DLD1 (cell line): ENCODE measurements around the gene TXLNB.

Source experiments
- in situ Hi-C: cut with HindIII; loops from 2 replicates; pipeline ENCODE4 v1.10.0; 2017; ENCODE audit warnings: low sequenced_read_pairs

Gene TXLNB

GRCh38 chr6:139291813-139292619 lies at the start of gene TXLNB:
Gene TXLNB, minus strand, starts transcription at chr6:139291998. Its CDS starts 3,099 bp downstream, at chr6:139288899.
- in situ Hi-C loops: loop anchor here (5.0 kb wide), 1 partner anchor 35 kb away; no protein-coding TSS in a partner anchor

GRCh38 chr6:139341060-139341459 lies 49.3 kb upstream of the TXLNB start:
- in situ Hi-C loops: no loop called here

- in situ Hi-C loops: no loop called here
Measured at GRCh38 chr6:139338795-139339194, 47.0 kb upstream of the TXLNB start.

- in situ Hi-C loops: no loop called here
Measured at GRCh38 chr6:139337830-139338229, 46.0 kb upstream of the TXLNB start.

GRCh38 chr6:139337001-139337400 lies 45.2 kb upstream of the TXLNB start:
- in situ Hi-C loops: no loop called here

GRCh38 chr6:139336488-139336887 lies 44.7 kb upstream of the TXLNB start:
- in situ Hi-C loops: no loop called here

- in situ Hi-C loops: no loop called here
Measured at GRCh38 chr6:139335447-139336210, 43.8 kb upstream of the TXLNB start.

- in situ Hi-C loops: no loop called here
Measured at GRCh38 chr6:139334806-139335446, 43.1 kb upstream of the TXLNB start.

- in situ Hi-C loops: no loop called here
Measured at GRCh38 chr6:139330826-139331500, 39.2 kb upstream of the TXLNB start.

GRCh38 chr6:139330306-139330705 lies 38.5 kb upstream of the TXLNB start:
- in situ Hi-C loops: no loop called here

- in situ Hi-C loops: no loop called here
Measured at GRCh38 chr6:139329224-139329623, 37.4 kb upstream of the TXLNB start.

- in situ Hi-C loops: no loop called here
Measured at GRCh38 chr6:139327038-139327437, 35.2 kb upstream of the TXLNB start.

- in situ Hi-C loops: no loop called here
Measured at GRCh38 chr6:139325686-139326085, 33.9 kb upstream of the TXLNB start.

- in situ Hi-C loops: no loop called here
Measured at GRCh38 chr6:139325125-139325524, 33.3 kb upstream of the TXLNB start.

- in situ Hi-C loops: no loop called here
Measured at GRCh38 chr6:139324301-139324555, 32.4 kb upstream of the TXLNB start.

- in situ Hi-C loops: no loop called here
Measured at GRCh38 chr6:139323511-139324300, 31.9 kb upstream of the TXLNB start.

- in situ Hi-C loops: no loop called here
Measured at GRCh38 chr6:139320081-139320480, 28.3 kb upstream of the TXLNB start.

- in situ Hi-C loops: no loop called here
Measured at GRCh38 chr6:139316622-139317317, 25.0 kb upstream of the TXLNB start.

- in situ Hi-C loops: no loop called here
Measured at GRCh38 chr6:139313784-139314545, 22.2 kb upstream of the TXLNB start.
